HG02870 (cell line): Measurements from ENCODE around the gene SYCE3.
A peak's percentile ranks its signal among the peaks of the same experiment; 100 is the strongest.
"Not testable (repeated sequence)": the region's sequence is repeated elsewhere in the genome, so short reads cannot be mapped to it uniquely, and the experiment has no call there.

Source experiments
- ATAC-seq: cut with Tn5 transposase; IDR thresholded peaks from one replicate; pipeline ENCODE4 v1.9.1; 2021; ENCODE audit warnings: mild to moderate bottlenecking, moderate library complexity; ENCODE audit not compliant: unreplicated experiment

The SYCE3 gene

GRCh38 chr22:50562523-50563412 lies at the start of gene SYCE3:
SYCE3 (minus strand) TSS chr22:50562919; CDS start chr22:50556405, 6,514 bp downstream.
- ATAC-seq = peak; percentile 96

GRCh38 chr22:50612168-50612527 lies 49.4 kb upstream of the SYCE3 start:
- ATAC-seq = no peak

- ATAC-seq = no peak
Measured at GRCh38 chr22:50611341-50612060, 48.8 kb upstream of the SYCE3 start.

GRCh38 chr22:50610581-50610980 lies 47.9 kb upstream of the SYCE3 start:
- ATAC-seq = no peak

GRCh38 chr22:50610041-50610451 lies 47.3 kb upstream of the SYCE3 start:
- no peak for ATAC-seq

- no peak for ATAC-seq
Measured at GRCh38 chr22:50609599-50609998, 46.9 kb upstream of the SYCE3 start.

- ATAC-seq = no peak
Measured at GRCh38 chr22:50608996-50609395, 46.3 kb upstream of the SYCE3 start.

- not testable (repeated sequence) for ATAC-seq
Measured at GRCh38 chr22:50608058-50608840, 45.5 kb upstream of the SYCE3 start.

- ATAC-seq = no peak
Measured at GRCh38 chr22:50607659-50608020, 44.9 kb upstream of the SYCE3 start.

GRCh38 chr22:50606946-50607658 lies 44.4 kb upstream of the SYCE3 start:
- ATAC-seq = no peak

GRCh38 chr22:50606165-50606945 lies 43.6 kb upstream of the SYCE3 start:
- ATAC-seq = no peak

GRCh38 chr22:50605613-50606074 lies 42.9 kb upstream of the SYCE3 start:
- no peak for ATAC-seq

GRCh38 chr22:50605002-50605612 lies 42.4 kb upstream of the SYCE3 start:
- no peak for ATAC-seq

- no peak for ATAC-seq
Measured at GRCh38 chr22:50604256-50605001, 41.7 kb upstream of the SYCE3 start.

GRCh38 chr22:50603511-50604255 lies 41.0 kb upstream of the SYCE3 start:
- no peak for ATAC-seq

- ATAC-seq = no peak
Measured at GRCh38 chr22:50602338-50602700, 39.6 kb upstream of the SYCE3 start.

GRCh38 chr22:50601669-50602337 lies 39.1 kb upstream of the SYCE3 start:
- no peak for ATAC-seq
